Skeletal muscle tissue (tissue), 4 donors: ENCODE data around the gene CSPG4. TPM values are rescaled to one million over a fixed set of nuclear protein-coding genes. Genes with fewer than 3 reads are reported as not detected.
"Not testable (repeated sequence)": the region's sequence is repeated elsewhere in the genome, so short reads cannot be mapped to it uniquely, and the experiment has no call there.

ENCODE experiments used
- H3K27ac ChIP-seq: one replicate; pipeline ENCODE4 v1.7.0; 2013; ENCODE audit warnings: mild to moderate bottlenecking, low read depth, low read length, inconsistent platforms
- H3K27me3 ChIP-seq, 3 donors: one replicate each; pipeline ENCODE4 v1.7.0; 2013; ENCODE audit warnings: low read length in 3 of 3; ENCODE audit not compliant: control insufficient read depth in 3 of 3, insufficient read depth in 3 of 3
- H3K36me3 ChIP-seq, 3 donors: one replicate each; pipeline ENCODE4 v1.7.0; 2013; ENCODE audit warnings: low read length in 3 of 3; ENCODE audit not compliant: control insufficient read depth in 3 of 3, insufficient read depth in 3 of 3
- H3K4me1 ChIP-seq, 3 donors: one replicate each; pipeline ENCODE4 v1.7.0; 2013; ENCODE audit warnings: low read length in 3 of 3, mild to moderate bottlenecking in 3 of 3; ENCODE audit not compliant: control insufficient read depth in 3 of 3, insufficient read depth in 3 of 3
- H3K4me3 ChIP-seq, 3 donors: one replicate each; pipeline ENCODE4 v1.7.0; 2013; ENCODE audit warnings: low read length in 3 of 3
- H3K9ac ChIP-seq, 3 donors: one replicate each; pipeline ENCODE4 v1.7.0; 2013; ENCODE audit warnings: low read length in 3 of 3, mild to moderate bottlenecking in 3 of 3, moderate library complexity in 2 of 3, low read depth in 1 of 3
- H3K9me3 ChIP-seq, 3 donors: one replicate each; pipeline ENCODE4 v1.7.0; 2013; ENCODE audit warnings: low read length in 3 of 3; ENCODE audit not compliant: control insufficient read depth in 3 of 3
- total RNA-seq: library from RNA; depleted of rRNA; stranded (reverse); fragments of >200 nt; gene quantifications from one replicate; pipeline ENCODE4 v1.2.3, GENCODE V29; 2014
- donor health status: Osteomylitis.

The CSPG4 gene
- total RNA-seq, 1 donor from 2014 or later = 71.5 TPM

GRCh38 chr15:75695634-75696310 is 16.9 kb downstream of the CSPG4 start:
- Histone ChIP-seq H3K9me3 (no peaks in the 10 kb centered on the region), H3K4me1 (peaks cover 31 to 51% (median 41%) of the 10 kb centered on the region in 3 donors), H3K9ac (no peak overlapping the region), H3K27me3 (no peaks in the 10 kb centered on the region), H3K36me3 (no peaks in the 10 kb centered on the region), H3K27ac (peak overlapping the region; percentile 71), H3K4me3 (no peak overlapping the region)

- H3K4me3 ChIP-seq = peak overlapping the region in 1 of 3 donors; percentile 27
- peaks cover 25 to 45% (median 39%) of the 10 kb centered on the region in 3 donors for H3K4me1 ChIP-seq
- no peaks in the 10 kb centered on the region for H3K9me3 ChIP-seq
- peaks cover 0 to 2% (median 0%) of the 10 kb centered on the region in 3 donors for H3K36me3 ChIP-seq
- no peaks in the 10 kb centered on the region for H3K27me3 ChIP-seq
- peak overlapping the region; percentile 71 for H3K27ac ChIP-seq
- peak overlapping the region in 2 of 3 donors; percentile 5 to 60 for H3K9ac ChIP-seq
Observed at GRCh38 chr15:75695220-75695619, 17.4 kb downstream of the CSPG4 start.

GRCh38 chr15:75694241-75695182 is 18.1 kb downstream of the CSPG4 start:
- Histone ChIP-seq H3K27me3 (no peaks in the 10 kb centered on the region), H3K4me3 (peak overlapping the region; percentile 29 to 49 (median 48)), H3K4me1 (peaks cover 25 to 41% (median 35%) of the 10 kb centered on the region in 3 donors), H3K27ac (peak overlapping the region; percentile 71), H3K9ac (peak overlapping the region in 2 of 3 donors; percentile 36 to 60), H3K9me3 (no peaks in the 10 kb centered on the region), H3K36me3 (peaks cover 0 to 4% (median 0%) of the 10 kb centered on the region in 3 donors)

GRCh38 chr15:75693501-75694240 is 19.0 kb downstream of the CSPG4 start:
- Histone ChIP-seq H3K36me3 (peaks cover 0 to 4% (median 2%) of the 10 kb centered on the region in 3 donors), H3K9ac (peak overlapping the region in 2 of 3 donors; percentile 50 to 60), H3K27ac (peak overlapping the region; percentile 71), H3K27me3 (no peaks in the 10 kb centered on the region), H3K4me1 (peaks cover 25 to 38% (median 32%) of the 10 kb centered on the region in 3 donors), H3K4me3 (peak overlapping the region in 1 of 3 donors; percentile 19), H3K9me3 (no peaks in the 10 kb centered on the region)

DNA sequence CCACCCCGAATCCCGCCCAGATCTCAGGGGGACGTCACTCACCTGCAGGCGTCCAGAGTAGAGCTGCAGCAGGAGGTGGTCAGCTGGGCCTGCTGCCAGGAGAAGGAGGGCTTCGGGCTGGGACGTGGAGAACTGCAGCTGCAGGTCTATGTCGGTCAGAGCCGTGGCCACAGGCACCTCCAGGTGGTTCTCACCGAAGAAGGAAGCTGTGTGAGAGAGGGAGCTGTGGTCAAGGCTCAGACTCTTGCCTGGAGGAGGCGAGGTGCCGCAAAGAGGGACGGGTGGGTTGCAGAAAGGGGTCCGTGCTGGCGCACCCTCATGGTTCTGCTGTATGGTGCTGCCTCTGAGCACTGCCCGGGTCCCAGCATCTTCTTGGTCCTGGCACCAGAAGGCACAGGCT is 19.6 kb downstream of the CSPG4 start:
- H3K36me3 ChIP-seq, H3K27ac ChIP-seq, H3K27me3 ChIP-seq, H3K9me3 ChIP-seq, H3K9ac ChIP-seq, H3K4me3 ChIP-seq: not testable (repeated sequence)
- peaks cover 25 to 34% (median 30%) of the 10 kb centered on the region in 3 donors for H3K4me1 ChIP-seq

DNA sequence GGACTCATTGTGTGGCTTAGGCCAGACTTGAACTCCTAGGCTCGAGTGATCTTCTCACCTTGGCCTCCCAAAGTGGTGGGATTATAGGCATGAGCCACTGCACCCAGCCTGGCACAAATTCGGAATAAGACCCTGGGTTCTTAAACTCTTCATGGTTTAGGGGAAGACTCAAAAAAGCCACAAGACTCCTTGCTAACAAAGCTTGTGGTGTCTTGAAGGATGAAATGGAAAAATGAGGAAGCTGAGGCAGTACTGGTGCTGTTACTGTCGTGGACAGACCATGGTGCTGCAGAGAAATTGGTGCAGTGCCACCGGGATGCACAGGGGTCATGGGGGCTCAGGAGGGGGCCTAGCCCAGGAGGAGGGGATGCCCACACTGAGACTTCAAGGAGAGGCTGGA is 20.3 kb downstream of the CSPG4 start:
- Histone ChIP-seq H3K36me3 (peaks cover 4 to 16% (median 12%) of the 10 kb centered on the region in 3 donors), H3K4me1 (peaks cover 25 to 32% (median 30%) of the 10 kb centered on the region in 3 donors)
- not testable (repeated sequence) for H3K27ac ChIP-seq, H3K9me3 ChIP-seq, H3K9ac ChIP-seq, H3K27me3 ChIP-seq, H3K4me3 ChIP-seq

- H3K9me3 ChIP-seq, H3K27me3 ChIP-seq, H3K4me3 ChIP-seq, H3K9ac ChIP-seq, H3K27ac ChIP-seq: not testable (repeated sequence)
- peaks cover 7 to 23% (median 15%) of the 10 kb centered on the region in 3 donors for H3K36me3 ChIP-seq
- H3K4me1 ChIP-seq = peaks cover 12 to 14% (median 13%) of the 10 kb centered on the region in 3 donors
Observed at GRCh38 chr15:75689429-75689828, 23.2 kb downstream of the CSPG4 start.

DNA sequence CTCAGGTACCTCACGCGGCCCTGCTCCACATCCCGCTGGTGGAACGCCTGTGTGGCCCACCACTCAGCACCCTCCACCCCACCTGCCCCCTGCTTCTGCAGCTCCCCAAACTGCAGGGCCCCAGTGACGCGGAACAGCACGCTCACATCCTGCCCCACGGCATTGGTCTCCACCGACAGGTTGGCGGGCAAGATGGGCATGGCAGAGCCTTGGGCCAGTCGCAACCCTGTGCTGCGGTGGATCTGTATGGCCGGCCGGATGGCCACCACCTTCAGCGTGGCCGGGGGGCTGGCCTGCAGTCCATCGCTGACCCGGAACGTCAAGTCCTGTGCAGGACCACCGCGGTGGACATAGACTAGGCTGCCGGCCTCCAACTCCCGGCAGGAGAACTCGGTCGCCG is 23.8 kb downstream of the CSPG4 start:
- Histone ChIP-seq H3K9me3 (no peaks in the 10 kb centered on the region), H3K27ac (no peak overlapping the region), H3K4me1 (peaks cover 6 to 8% (median 7%) of the 10 kb centered on the region in 3 donors), H3K9ac (no peak overlapping the region), H3K27me3 (no peaks in the 10 kb centered on the region), H3K4me3 (no peak overlapping the region), H3K36me3 (peaks cover 9 to 26% (median 15%) of the 10 kb centered on the region in 3 donors)

DNA sequence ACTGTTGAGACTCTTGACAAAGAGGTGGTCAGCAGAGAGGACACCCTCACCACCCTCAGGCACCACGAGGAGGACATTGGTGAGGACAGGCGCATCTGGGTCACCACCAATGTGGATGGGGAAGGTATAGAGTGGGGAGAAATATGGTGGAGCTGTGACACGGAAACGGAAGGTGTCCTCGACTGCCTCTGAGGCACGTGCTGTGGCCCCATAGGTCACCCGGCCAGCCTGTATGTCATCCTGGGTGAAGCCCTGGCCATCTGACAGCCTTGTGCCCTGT is 24.4 kb downstream of the CSPG4 start:
- Histone ChIP-seq H3K36me3 (peaks cover 9 to 26% (median 15%) of the 10 kb centered on the region in 3 donors), H3K27ac (no peak overlapping the region), H3K9me3 (no peaks in the 10 kb centered on the region), H3K4me1 (peaks cover 0 to 3% (median 2%) of the 10 kb centered on the region in 3 donors), H3K9ac (no peak overlapping the region), H3K27me3 (no peaks in the 10 kb centered on the region), H3K4me3 (no peak overlapping the region)
